Effector memory CD4-positive, alpha-beta T cell (primary cell): ENCODE results near the gene DECR2.
A peak's percentile ranks its signal among the peaks of the same experiment; 100 is the strongest.

Source experiments
- DNase-seq, 3 donors: peaks; one replicate each; pipeline ENCODE4 v3.0.0-alpha.2; 2020
- H3K27ac ChIP-seq: 2 replicates; pipeline ENCODE4 v1.7.0; 2013; ENCODE audit warnings: mild to moderate bottlenecking, low read length, moderate library complexity; ENCODE audit not compliant: insufficient read depth, poor library complexity, severe bottlenecking
- H3K27me3 ChIP-seq: replicated peaks from 2 replicates; pipeline ENCODE4 v1.7.0; 2013; ENCODE audit warnings: mild to moderate bottlenecking, low read length; ENCODE audit not compliant: insufficient read depth, control insufficient read depth, poor library complexity, severe bottlenecking
- H3K36me3 ChIP-seq: 2 replicates; pipeline ENCODE4 v1.7.0; 2013; ENCODE audit warnings: mild to moderate bottlenecking, low read length, moderate library complexity; ENCODE audit not compliant: control insufficient read depth, insufficient read depth
- H3K4me1 ChIP-seq: 2 replicates; pipeline ENCODE4 v1.7.0; 2013; ENCODE audit warnings: low read length, mild to moderate bottlenecking; ENCODE audit not compliant: control insufficient read depth, insufficient read depth, poor library complexity, severe bottlenecking
- H3K4me3 ChIP-seq: 2 replicates; pipeline ENCODE4 v1.7.0; 2013; ENCODE audit warnings: low read length, low read depth, mild to moderate bottlenecking; ENCODE audit not compliant: insufficient read depth, poor library complexity, severe bottlenecking
- H3K9me3 ChIP-seq: 2 replicates; pipeline ENCODE4 v1.7.0; 2013; ENCODE audit warnings: mild to moderate bottlenecking, low read length, moderate library complexity; ENCODE audit not compliant: control insufficient read depth

Gene DECR2

DNA sequence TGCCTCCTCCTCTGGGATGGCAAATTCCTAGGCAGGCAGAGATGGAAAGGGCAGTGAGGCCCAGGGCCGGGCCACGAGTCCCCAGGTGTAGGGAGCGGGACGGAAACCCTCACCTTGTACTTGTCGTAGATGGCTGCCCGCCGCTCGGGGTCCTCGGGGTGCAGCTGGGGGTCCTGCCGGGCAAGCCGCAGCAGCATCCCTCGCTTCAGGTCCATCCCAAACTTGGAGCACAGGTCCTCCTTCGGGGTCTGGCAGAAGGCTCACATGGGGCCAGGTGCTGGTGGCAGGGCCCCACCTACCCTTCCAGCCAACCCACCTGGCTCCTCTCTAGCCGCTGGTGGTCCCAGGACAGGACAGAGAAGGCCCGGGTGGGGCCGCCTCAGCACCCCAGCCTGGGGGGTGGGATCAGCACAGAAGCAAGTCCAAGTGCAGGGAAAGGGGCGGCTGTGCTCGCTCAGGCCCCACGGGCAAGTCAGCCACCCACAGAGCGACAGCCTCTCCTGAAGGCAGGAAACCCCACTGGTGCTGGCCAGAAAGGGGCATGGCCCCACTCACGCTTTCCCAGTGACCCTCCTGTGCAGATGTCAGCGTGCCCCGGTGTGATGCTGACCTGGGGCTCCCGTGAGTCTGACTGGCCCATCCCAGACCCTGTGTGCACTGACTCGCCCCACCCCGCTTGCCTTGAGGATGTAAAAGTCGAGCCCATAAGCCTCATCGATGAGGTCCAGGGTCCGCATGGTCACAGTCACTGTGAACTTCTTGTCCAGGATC lies 33.1 kb upstream of the DECR2 start:
- peaks cover 36% of the 10 kb centered on the region for H3K36me3 ChIP-seq
- DNase-seq: no peak

DNA sequence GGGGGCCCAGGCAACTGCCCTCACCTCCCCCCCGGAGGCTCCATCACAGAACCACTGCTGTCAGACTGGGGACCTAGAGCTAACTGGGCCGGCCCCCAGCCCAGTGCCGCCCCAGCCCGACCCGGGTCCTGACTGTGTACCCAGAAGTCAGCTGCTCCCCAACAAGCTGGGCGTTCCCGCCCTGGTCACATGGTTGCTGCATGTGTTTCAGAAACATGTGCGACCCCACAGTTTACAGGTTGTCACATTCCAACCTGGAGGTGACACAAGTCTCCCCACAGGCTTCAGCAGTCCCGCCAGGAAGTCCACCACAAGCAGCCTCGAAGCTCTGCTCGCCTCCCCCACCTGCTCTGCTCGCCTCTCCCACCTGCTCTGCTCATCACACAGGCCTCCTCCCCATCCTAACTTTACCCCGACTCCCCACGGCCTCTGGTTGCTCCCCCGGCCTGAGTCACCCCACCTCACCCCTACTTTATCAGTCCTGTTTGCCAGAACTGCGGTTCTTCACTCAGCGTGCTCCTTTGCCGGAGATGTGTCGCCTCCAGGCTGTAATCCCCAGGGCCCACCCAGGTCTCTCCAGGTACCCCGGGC lies 32.3 kb upstream of the DECR2 start:
- Histone ChIP-seq H3K9me3 (no peaks in the 10 kb centered on the region), H3K27me3 (no peaks in the 10 kb centered on the region), H3K36me3 (peaks cover 44% of the 10 kb centered on the region), H3K4me3 (no peak overlapping the region), H3K4me1 (peaks cover 21% of the 10 kb centered on the region), H3K27ac (no peak overlapping the region)
- DNase-seq: no peak

More for the DNA sequence above, 33.1 kb upstream of the DECR2 start:
- H3K4me3 ChIP-seq: no peak overlapping the region
- no peaks in the 10 kb centered on the region for H3K27me3 ChIP-seq
- no peak overlapping the region for H3K27ac ChIP-seq
- no peaks in the 10 kb centered on the region for H3K9me3 ChIP-seq
- peaks cover 21% of the 10 kb centered on the region for H3K4me1 ChIP-seq

DNA sequence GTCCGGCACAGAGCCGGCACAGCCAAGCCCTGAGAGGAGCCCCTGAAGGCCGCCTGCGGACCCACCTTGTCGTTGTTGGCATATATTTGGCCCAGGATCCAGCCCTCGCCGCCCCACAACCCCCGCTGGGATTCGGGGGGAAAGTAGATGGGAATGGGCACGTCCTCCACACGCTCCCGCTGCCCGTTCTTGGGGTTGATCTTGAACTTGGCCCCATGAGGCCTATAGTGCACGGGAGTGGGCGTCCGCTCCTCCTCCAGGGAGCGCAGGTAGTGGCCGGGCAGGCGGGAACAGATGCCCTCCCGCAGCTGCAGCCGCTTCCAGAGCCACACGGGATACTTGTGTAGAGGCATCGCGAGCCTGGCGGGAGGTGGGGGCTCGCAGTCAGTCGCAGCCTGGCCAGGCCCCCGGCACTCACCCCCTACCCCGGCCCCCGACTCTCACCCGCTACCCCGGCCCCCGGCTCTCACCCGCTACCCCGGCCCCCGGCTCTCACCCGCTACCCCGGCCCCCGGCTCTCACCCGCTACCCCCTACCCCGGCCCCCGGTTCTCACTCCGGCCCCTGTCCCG lies 31.7 kb upstream of the DECR2 start:
- H3K36me3 ChIP-seq: peaks cover 50% of the 10 kb centered on the region

DNA sequence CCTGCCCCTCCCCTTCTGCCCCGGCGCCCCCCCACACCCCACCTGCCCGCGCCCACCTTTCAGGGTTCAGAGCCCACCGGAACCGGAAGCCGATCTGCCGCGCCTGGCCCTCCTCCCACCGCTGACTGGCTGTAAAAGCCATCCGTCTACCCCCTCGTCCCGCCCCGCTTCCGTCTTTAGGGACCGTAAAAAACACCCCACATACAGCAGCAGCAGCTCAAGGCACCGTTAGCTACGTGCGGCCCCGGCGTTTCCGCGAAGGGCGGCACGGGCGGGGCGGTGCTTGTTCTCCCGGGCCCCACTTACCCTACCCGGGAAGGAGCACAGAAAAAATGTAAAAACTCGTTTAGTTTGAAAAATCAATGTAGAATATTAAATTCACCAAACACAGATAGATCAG lies 31.2 kb upstream of the DECR2 start, which contains the start of gene MRPL28:
MRPL28 (minus strand) TSS at position 96 of the 400 bp plus-strand sequence. CDS start 320 bp downstream, outside the sequence.
- Histone ChIP-seq H3K4me3 (peak within 1 kb of the TSS; percentile 37), H3K4me1 (peaks cover 21% of the 10 kb centered on the region), H3K9me3 (no peaks in the 10 kb centered on the region), H3K27me3 (no peaks in the 10 kb centered on the region), H3K36me3 (peaks cover 54% of the 10 kb centered on the region), H3K27ac (peak within 1 kb of the TSS; percentile 37)
- DNase-seq: peak; percentile 82 to 88 (median 84)

More for the DNA sequence above, 31.7 kb upstream of the DECR2 start:
- H3K27ac ChIP-seq: peak overlapping the region; percentile 18
- H3K4me1 ChIP-seq: peaks cover 21% of the 10 kb centered on the region
- H3K4me3 ChIP-seq: peak overlapping the region; percentile 37
- no peaks in the 10 kb centered on the region for H3K27me3 ChIP-seq
- no peaks in the 10 kb centered on the region for H3K9me3 ChIP-seq
- DNase-seq: no peak

DNA sequence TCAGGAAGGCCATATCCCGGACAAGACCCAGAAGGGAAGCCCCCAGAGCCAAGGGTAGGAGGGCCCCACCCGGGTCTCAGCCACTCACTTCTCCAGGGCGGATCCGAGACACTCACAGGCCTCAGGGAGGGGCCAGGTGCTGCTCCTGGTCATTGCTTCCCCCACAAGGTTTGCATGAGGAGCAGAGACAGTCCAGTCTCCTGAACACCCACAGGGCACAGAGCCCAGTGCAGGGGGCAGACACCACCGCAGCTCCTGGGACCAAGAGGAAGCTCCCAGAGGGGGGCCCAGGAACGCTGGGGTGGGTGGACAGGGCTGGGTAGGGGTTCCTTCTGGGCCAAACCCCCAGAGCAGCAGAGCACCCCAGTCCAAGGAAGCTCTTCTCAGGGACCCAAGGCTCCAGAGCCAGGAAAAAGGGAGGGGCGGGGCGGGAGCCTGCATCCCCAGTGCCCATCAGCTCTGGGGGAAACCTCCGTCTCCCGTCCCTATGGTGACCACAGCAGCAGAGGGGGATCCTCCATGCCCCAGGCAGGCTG lies 30.6 kb upstream of the DECR2 start:
- H3K4me3 ChIP-seq: peak overlapping the region; percentile 37
- peaks cover 57% of the 10 kb centered on the region for H3K36me3 ChIP-seq
- no peaks in the 10 kb centered on the region for H3K27me3 ChIP-seq
- H3K9me3 ChIP-seq: no peaks in the 10 kb centered on the region
- DNase-seq: no peak
- H3K4me1 ChIP-seq: peaks cover 21% of the 10 kb centered on the region
- H3K27ac ChIP-seq: peak overlapping the region; percentile 37

DNA sequence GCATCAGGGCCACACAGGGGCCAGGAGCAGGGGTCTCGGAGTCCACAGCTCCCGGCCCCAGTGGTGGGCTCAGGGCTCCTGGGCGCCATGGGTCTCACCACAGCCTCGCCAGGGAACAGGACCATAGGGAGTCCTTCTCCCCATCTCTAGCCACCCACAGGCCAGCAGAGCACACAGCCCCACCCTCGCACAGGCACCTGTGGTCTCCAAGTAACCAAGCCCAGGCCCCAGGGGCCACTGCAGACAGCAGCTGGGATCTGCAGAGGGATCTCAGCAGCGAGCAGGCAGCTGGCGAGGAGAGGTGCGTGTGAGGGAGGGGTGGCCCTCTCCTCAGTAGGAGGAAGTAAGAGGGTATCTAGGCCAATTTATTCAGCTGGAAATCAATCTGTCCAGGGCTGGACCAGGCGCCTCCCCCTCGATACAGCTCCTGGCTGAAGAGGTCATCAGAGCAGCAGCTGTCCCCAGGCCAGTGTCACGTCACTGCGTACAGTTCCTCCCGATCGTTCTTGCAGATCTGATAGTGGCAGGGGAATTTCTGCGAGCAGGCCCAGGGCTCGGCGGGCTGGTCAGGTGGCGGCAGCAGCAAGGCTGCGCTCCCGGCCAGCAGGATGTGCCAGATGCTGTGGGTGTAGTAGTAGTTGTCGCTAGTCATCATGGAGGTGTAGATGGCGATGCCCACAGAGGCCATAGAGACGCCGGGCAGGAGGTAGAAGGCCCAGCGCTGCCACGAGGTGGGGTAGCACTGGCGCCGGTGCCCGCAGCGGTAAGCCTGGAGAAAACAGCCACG lies 30.0 kb upstream of the DECR2 start:
- Histone ChIP-seq H3K27me3 (no peaks in the 10 kb centered on the region), H3K4me3 (no peak overlapping the region), H3K36me3 (peaks cover 59% of the 10 kb centered on the region), H3K9me3 (no peaks in the 10 kb centered on the region), H3K27ac (no peak overlapping the region), H3K4me1 (peaks cover 21% of the 10 kb centered on the region)
- DNase-seq: no peak

DNA sequence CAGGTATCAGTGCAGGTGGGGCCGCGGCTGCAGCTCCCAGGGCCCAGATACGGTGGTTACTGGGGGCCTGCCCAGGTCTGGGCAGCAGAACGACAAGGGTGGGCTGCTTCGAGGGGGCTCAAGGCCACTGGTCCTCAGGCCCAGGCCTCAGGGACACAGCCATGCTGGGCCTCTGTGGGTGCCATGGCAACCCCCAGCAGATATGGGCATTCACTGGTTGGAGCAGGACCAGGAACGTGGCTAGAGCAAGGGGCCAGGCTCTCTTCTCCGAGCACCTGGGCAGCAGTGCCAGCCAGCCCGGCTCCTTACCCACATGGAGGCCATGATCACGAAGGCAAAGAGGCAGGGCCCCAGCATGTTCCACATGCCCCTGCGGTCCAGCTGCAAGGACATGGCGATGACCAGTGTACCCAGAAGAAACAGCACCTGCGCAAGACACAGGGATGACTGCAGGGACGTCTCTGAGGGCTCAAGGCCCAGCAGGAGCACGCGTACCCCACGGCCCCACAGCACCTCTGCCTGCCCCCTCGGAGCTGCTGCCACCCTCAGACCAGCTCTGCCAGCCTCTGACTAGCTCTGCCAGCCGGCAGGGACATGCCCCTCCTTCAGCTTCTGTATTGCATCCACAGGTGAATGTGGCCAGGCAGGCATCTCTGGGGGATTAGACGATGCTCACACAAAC lies 29.2 kb upstream of the DECR2 start:
- peaks cover 21% of the 10 kb centered on the region for H3K4me1 ChIP-seq
- no peaks in the 10 kb centered on the region for H3K27me3 ChIP-seq
- H3K36me3 ChIP-seq: peaks cover 60% of the 10 kb centered on the region
- no peak for DNase-seq
- H3K9me3 ChIP-seq: no peaks in the 10 kb centered on the region
- no peak overlapping the region for H3K27ac ChIP-seq
- no peak overlapping the region for H3K4me3 ChIP-seq

DNA sequence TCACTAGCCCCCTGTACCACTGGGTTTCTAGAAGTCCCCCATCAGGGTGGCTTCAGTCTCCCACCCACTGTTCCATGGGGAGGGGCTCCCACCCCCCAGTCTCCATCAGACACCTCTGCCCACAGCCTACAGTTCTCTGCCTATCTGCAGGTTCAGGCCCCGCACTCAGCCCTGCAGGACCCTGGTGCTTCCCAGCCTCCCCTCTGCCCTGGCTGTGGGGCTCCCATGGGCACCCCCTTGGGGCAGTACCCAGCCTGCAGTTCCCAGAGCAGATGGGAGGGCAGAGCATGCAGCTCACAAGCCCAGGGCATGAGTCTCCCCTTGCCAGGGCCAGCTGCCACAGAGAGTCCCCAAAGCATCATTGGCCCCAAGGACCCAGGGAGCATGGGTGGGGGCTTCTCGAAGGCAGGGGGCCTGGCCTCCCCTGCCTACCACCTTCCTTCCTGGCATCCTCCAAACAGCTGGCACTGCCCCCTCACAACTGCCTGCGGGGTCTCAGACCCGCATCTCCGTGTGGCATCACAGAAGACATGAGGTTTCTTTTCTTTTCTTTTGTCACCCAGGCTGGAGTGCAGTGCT lies 28.6 kb upstream of the DECR2 start:
- no peak for DNase-seq
- Histone ChIP-seq H3K36me3 (peaks cover 55% of the 10 kb centered on the region), H3K27ac (no peak overlapping the region), H3K4me3 (no peak overlapping the region), H3K27me3 (no peaks in the 10 kb centered on the region), H3K4me1 (peaks cover 21% of the 10 kb centered on the region), H3K9me3 (no peaks in the 10 kb centered on the region)
